Stomach (tissue), 9 donors: ENCODE data around the gene ZNF611. TPM values are rescaled to one million over a fixed set of nuclear protein-coding genes. Genes with fewer than 3 reads are reported as not detected.
"Not testable (repeated sequence)": the region's sequence is repeated elsewhere in the genome, so short reads cannot be mapped to it uniquely, and the experiment has no call there.

Experiments
- DNase-seq, 2 donors: peaks; one replicate each; pipeline versions ENCODE4 v3.0.0 to v3.0.0-alpha.2; 2013 to 2019
- H3K27ac ChIP-seq, 5 donors: fragments of 200-600 bp in 4 of 5; sonication (generic) in 4 of 5; one replicate each; pipeline ENCODE4 v1.5.1; 2013 to 2019; ENCODE audit warnings: mild to moderate bottlenecking in 1 of 5, moderate library complexity in 1 of 5
- H3K27me3 ChIP-seq, 3 donors: fragments of 200-600 bp; sonication (generic); one replicate each; pipeline ENCODE4 v1.5.1; 2017 to 2019; ENCODE audit warnings: mixed run types in 1 of 3
- H3K36me3 ChIP-seq, 4 donors: fragments of 200-600 bp; sonication (generic); 1 replicate in 3 of 4; 2 replicates in 1 of 4; pipeline ENCODE4 v1.5.1; 2016 to 2019
- H3K4me1 ChIP-seq, 4 donors: fragments of 200-600 bp; sonication (generic); one replicate each; pipeline ENCODE4 v1.5.1; 2016 to 2019
- H3K4me3 ChIP-seq, 4 donors: fragments of 200-600 bp; sonication (generic) in 3 of 4; one replicate each; pipeline ENCODE4 v1.5.1; 2016 to 2019; ENCODE audit warnings: mild to moderate bottlenecking in 1 of 4
- H3K9me3 ChIP-seq, 4 donors: fragments of 200-600 bp; sonication (generic); one replicate each; pipeline ENCODE4 v1.5.1; 2016 to 2019
- CTCF ChIP-seq, 7 experiments: fragments of 450-650 bp in 4 of 7; fragments of 200-600 bp in 3 of 7; sonication (generic) in 3 of 7; IDR thresholded peaks; one replicate each; pipeline ENCODE4 v1.5.1; 2016 to 2019; ENCODE audit warnings: antibody characterized with exemption in 7 of 7, control low read depth in 2 of 7, mild to moderate bottlenecking in 1 of 7
- EP300 ChIP-seq: sonication (generic); formaldehyde crosslinking; IDR thresholded peaks from one replicate; pipeline ENCODE4 v1.6.1; 2017; ENCODE audit warnings: antibody characterized with exemption
- POLR2A ChIP-seq, 4 donors: fragments of 450-650 bp; IDR thresholded peaks; one replicate each; pipeline ENCODE4 v1.6.1; 2016; ENCODE audit warnings: antibody characterized with exemption in 4 of 4, control low read depth in 2 of 4, mild to moderate bottlenecking in 1 of 4, moderate library complexity in 1 of 4
- POLR2AphosphoS5 ChIP-seq, 3 donors: sonication (generic); formaldehyde crosslinking; IDR thresholded peaks; one replicate each; pipeline ENCODE4 v1.6.1; 2016; ENCODE audit warnings: antibody characterized with exemption in 3 of 3
- WGBS, 5 donors: extraction: QIAGEN DNeasy Blood & Tissue Kit in 3 of 5; methylation state at CpG; one replicate each; pipeline versions ENCODE4 v1.1.5 to v1.1.7; 2013 to 2018; 5-methylcytosine and 5-hydroxymethylcytosine counted together
- intact Hi-C: fragments of 100-400 bp; cut with DNase I; formaldehyde crosslinking; loops from one replicate; pipeline ENCODE4 v1.15.1; 2023; ENCODE audit warnings: low total_unique reads
- polyA plus RNA-seq, 3 donors: library from polyadenylated mRNA; stranded (reverse); fragments of 200-250 nt; gene quantifications; one replicate each; pipeline ENCODE4 v1.2.3, GENCODE V29; 2013
- total RNA-seq, 5 donors: library from RNA; depleted of rRNA; stranded (reverse); fragments of >200 nt; gene quantifications; one replicate each; pipeline versions ENCODE4 v1.1.0 to v1.2.3, GENCODE V29; 2014 to 2016
- donor health status: healthy with polysubstance abuse.
- donor health status: Bipolar disorder and iron deficiency.
- donor health status: healthy.

The ZNF611 gene
- total and polyA plus RNA-seq, 8 donors = 1.6 to 58.5 (median 6.3) TPM

- DNase-seq = no peak
- Histone ChIP-seq H3K4me1 (peaks cover 9 to 13% (median 10%) of the 10 kb centered on the region in 4 donors), H3K9me3 (no peaks in the 10 kb centered on the region), H3K4me3 (no peak overlapping the region), H3K27me3 (peaks cover 0 to 5% (median 0%) of the 10 kb centered on the region in 3 donors), H3K36me3 (no peaks in the 10 kb centered on the region), H3K27ac (no peak overlapping the region)
- no peak for TF ChIP-seq POLR2AphosphoS5 (IDR thresholded peaks at IDR 0.05)
- TF ChIP-seq CTCF (IDR thresholded peaks at IDR 0.05) = no peak
- no peak for TF ChIP-seq EP300
- TF ChIP-seq POLR2A (IDR thresholded peaks at IDR 0.05) = no peak
- 88 to 92% (median 90%) methylated on average over 10 to 14 of the region's 14 CpGs for WGBS, 5 donors
- intact Hi-C loops = no loop called here
Observed at GRCh38 chr19:52739576-52739975, 4.7 kb upstream of the ZNF611 start.

GRCh38 chr19:52735734-52736133 lies 890 bp upstream of the ZNF611 start:
- TF ChIP-seq POLR2A (IDR thresholded peaks at IDR 0.05) = no peak
- peak in 1 of 3 donors; percentile 7 for TF ChIP-seq POLR2AphosphoS5 (IDR thresholded peaks at IDR 0.05)
- H3K4me1 ChIP-seq = peaks cover 12 to 29% (median 20%) of the 10 kb centered on the region in 4 donors
- H3K9me3 ChIP-seq = no peaks in the 10 kb centered on the region
- DNase-seq = peak; percentile 38 to 76
- intact Hi-C loops = no loop called here
- H3K27me3 ChIP-seq = no peaks in the 10 kb centered on the region
- peaks cover 0 to 6% (median 3%) of the 10 kb centered on the region in 4 donors for H3K36me3 ChIP-seq
- peak overlapping the region; percentile 62 to 92 (median 91) for H3K27ac ChIP-seq
- 37 to 56% (median 53%) methylated on average over 16 to 18 of the region's 18 CpGs for WGBS, 5 donors
- H3K4me3 ChIP-seq = peak overlapping the region in 2 of 4 donors; percentile 78 to 88

- intact Hi-C loops = no loop called here
- 0 to 1% (median 1%) methylated on average over 31 to 39 of the region's 39 CpGs for WGBS, 5 donors
- H3K9me3 ChIP-seq = no peaks in the 10 kb centered on the region
- no peak for TF ChIP-seq EP300
- no peak for TF ChIP-seq POLR2AphosphoS5 (IDR thresholded peaks at IDR 0.05)
- no peak for TF ChIP-seq POLR2A (IDR thresholded peaks at IDR 0.05)
- TF ChIP-seq CTCF (IDR thresholded peaks at IDR 0.05) = no peak
- H3K4me3 ChIP-seq = peak overlapping the region; percentile 78 to 92 (median 84)
- DNase-seq = peak in 1 of 2 donors; percentile 25
- H3K27me3 ChIP-seq = no peaks in the 10 kb centered on the region
- peaks cover 12 to 29% (median 20%) of the 10 kb centered on the region in 4 donors for H3K4me1 ChIP-seq
- peak overlapping the region; percentile 81 to 92 (median 91) for H3K27ac ChIP-seq
- H3K36me3 ChIP-seq = peaks cover 0 to 10% (median 5%) of the 10 kb centered on the region in 4 donors
Observed at GRCh38 chr19:52734331-52734892, 432 bp downstream of the ZNF611 start.

GRCh38 chr19:52726051-52726450 lies 8.8 kb downstream of the ZNF611 start:
- H3K4me3 ChIP-seq, H3K27ac ChIP-seq, H3K4me1 ChIP-seq, intact Hi-C loops, DNase-seq, H3K27me3 ChIP-seq: not testable (repeated sequence)
- whole genome bisulfite sequencing, 5 donors = 84 to 94% (median 88%) methylated on average over 16 of the region's 16 CpGs
- H3K36me3 ChIP-seq = peaks cover 13 to 73% (median 70%) of the 10 kb centered on the region in 4 donors
- peaks cover 0 to 26% (median 5%) of the 10 kb centered on the region in 4 donors for H3K9me3 ChIP-seq

- intact Hi-C loops = no loop called here
- Histone ChIP-seq H3K27me3 (no peaks in the 10 kb centered on the region), H3K27ac (no peak overlapping the region), H3K4me3 (no peak overlapping the region), H3K9me3 (peaks cover 0 to 31% (median 7%) of the 10 kb centered on the region in 4 donors), H3K4me1 (no peaks in the 10 kb centered on the region), H3K36me3 (peaks cover 13 to 78% (median 70%) of the 10 kb centered on the region in 4 donors)
- WGBS, 5 donors = 48 to 75% (median 58%) methylated on average over 21 to 24 of the region's 24 CpGs
- TF ChIP-seq EP300 (no peak), CTCF (IDR thresholded peaks at IDR 0.05) (no peak)
- DNase-seq = peak in 1 of 2 donors; percentile 91
Observed at GRCh38 chr19:52725528-52725961, 9.3 kb downstream of the ZNF611 start.
